GM19025 (cell line): ENCODE measurements around the gene ORAI3.

Experiments used
- ATAC-seq: cut with Tn5 transposase; IDR thresholded peaks from one replicate; pipeline ENCODE4 v1.9.1; 2021; ENCODE audit warnings: mild to moderate bottlenecking, low read depth, moderate library complexity; ENCODE audit not compliant: unreplicated experiment

The ORAI3 gene

GRCh38 chr16:30948667-30949649, at the start of gene ORAI3:
Gene ORAI3, plus strand, starts transcription at chr16:30949068. Its CDS starts 222 bp downstream, at chr16:30949290.
- ATAC-seq: peak; percentile 67

- ATAC-seq: no peak
Measured at GRCh38 chr16:30899794-30900193, 49.1 kb upstream of the ORAI3 start.

DNA sequence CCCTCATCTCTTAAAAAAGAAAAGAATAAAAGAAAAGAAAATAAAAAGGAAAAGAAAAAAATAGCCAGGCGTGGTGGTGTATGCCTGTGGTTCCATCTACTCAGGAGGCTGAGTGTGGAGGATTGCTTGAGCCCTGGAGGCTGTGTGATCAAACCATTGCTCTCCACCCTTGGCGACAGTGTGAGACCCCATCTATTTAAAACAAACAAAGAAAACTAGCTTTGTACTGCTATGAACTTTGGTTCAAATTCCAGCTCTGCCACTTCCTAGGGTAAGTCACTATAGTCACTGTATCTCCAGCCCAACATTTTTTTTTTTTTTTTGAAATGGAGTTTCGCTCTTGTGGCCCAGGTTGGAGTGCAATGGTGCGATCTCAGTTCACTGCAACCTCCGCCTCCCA, 48.3 kb upstream of the ORAI3 start:
- no peak for ATAC-seq

DNA sequence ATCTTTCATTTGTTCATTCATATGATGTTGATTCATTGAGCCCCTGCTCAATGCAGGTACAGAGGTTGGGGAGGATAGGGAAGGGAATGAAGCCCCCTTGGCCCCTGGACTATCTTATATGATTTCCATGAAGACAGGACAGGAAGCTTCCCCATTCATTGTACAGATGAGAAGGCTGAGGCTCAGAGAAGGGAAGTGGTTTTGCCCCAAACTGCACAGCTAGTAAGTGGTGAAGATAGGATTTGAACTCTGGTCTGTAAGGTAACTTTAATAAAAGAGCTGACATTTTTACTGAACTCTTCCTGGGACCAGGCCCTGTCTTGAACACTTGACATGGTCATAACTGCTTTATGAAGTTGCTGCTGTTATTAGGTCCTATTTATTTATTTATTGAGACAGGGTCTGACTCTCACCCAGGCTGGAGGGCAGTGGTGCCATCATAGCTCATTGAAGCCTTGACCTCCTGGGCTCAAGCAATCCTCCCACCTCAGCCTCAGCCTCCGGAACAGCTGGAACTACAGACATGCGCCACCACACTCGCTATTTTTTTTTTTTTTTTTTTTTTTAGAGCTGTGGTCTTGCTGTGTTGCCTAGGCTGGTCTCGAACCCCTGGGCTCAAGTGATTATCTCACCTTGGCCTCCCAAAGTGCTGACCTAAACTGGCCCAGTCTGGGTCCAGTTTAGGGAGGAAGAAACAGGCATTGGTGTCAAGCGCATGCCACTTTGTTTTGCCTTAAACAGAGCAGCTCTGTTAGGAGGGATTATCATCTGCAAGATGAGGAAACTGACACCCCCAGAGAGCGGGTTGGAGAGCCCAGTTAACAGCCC, 47.5 kb upstream of the ORAI3 start:
- ATAC-seq: no peak

- ATAC-seq: peak; percentile 79
Measured at GRCh38 chr16:30902029-30902972, 46.6 kb upstream of the ORAI3 start.

DNA sequence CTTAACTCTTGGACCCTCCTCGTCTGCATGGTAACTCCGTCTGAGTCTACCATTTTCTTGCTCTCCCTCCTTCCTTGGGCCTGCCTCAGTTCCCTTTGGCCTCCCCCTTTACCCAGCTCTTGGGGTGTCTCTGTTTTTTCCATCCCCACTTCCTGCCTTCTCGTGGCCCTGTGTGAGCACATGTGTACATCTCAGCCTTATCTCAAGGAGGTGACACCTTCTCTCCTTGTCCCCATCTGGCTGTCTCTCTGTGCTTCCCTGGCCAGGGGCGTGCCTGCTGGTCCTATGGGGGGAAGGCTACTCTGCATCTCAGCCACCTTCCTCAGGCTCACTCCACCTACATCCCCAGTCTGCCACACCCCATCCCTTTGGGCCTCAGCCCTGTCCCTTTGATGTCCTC, 45.9 kb upstream of the ORAI3 start:
- no peak for ATAC-seq

- no peak for ATAC-seq
Measured at GRCh38 chr16:30903596-30903995, 45.3 kb upstream of the ORAI3 start.

DNA sequence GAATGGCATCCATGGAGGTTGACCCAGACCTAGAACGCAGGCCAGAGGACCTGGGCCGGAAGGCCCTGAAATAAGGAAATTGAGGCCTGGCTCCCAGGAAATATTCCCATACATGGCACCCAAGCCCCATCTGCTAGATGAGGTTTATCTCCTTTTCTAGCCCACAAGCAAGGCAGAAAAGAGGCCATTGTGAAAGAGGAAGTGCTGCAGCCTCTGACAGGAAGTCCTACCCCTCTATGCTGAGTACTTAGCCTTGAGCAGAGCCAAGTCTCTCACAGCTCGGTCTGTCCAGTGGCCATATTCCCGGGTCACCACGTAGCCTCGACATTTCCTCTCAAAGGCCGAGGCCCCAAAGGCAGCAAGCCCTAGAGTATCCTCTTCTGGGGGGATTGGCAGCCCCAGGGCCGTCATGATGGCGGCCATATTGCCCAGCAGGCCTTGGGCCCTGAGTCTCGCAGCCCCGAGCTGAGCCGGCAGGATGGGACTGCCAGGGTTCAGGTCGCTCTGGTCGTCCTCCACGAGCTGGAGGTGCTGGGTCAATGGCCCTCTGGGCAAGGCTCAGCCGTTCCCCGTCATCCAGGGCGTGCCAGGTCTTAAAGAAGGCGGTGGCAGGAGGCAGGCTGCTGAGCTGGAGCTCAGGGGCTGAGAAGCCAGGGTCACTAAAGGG, 44.6 kb upstream of the ORAI3 start:
- no peak for ATAC-seq

DNA sequence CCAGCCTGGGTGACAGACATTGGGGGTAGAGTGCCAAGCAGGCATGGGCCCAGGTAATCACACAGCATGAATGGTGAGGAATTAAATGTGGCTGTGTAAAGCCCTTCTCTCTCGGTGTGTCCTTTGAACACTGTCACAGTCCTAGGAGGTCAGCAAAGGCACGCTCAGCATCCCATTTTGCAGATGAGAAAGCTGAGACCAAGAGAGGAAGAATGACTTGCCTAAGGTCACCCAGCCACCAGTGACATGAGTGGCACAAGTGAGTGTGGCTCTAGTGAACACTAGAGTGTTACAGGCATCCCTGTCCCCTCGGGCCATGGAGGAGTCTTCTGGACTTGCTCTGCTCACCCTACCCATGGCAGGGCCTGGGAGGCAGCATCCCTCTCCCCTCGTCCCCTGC, 41.8 kb upstream of the ORAI3 start:
- ATAC-seq: no peak

- ATAC-seq: no peak
Measured at GRCh38 chr16:30910427-30911029, 38.3 kb upstream of the ORAI3 start.

DNA sequence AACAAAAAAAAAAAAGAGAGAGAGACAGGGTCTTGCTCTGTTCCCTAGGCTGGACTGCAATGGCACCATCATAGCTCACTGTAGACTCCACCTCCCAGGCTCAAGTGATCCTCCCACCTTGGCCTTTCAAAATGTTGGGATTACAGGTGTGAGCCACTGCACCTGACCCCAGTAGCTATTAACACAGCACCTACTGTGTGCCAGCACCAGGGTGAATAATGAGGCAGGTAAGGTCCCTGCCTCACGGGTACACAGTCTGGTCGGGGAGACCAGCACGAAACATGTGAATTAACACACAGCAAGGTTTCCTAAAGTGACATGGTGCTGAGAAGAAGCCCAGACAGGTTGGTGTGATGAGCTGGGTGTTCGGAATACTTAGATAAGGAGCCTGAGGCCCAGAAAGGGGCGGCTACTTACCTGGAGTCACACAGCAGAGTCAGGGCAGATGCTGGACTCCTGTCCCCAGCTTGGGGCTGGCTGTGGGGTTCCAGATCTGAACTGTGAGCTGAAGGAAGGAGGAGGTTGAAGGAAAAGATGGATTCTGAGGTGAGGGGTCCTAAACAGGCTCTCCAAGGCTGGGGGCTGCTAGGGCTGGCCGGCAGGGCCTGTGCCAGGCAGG, 36.0 kb upstream of the ORAI3 start:
- ATAC-seq: no peak

DNA sequence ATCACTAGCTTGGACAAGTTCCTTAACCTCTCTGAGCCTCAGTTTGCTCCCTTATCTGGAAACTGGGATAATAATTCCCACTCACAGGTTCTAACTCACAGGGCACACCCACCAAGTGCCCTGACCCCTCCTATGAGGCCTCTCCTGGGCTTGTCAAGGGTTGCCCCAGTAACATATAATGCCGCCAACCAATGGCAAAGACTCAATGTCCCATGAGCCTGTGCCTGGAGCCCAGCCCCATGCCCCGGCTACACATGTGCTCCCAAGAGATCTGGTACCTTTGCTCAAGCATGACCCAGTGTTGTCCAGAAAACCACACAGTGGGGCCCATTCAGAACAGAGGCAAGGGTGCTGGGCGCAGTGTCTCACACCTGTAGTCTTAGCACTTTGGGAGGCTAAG, 34.0 kb upstream of the ORAI3 start:
- no peak for ATAC-seq

- no peak for ATAC-seq
Measured at GRCh38 chr16:30918614-30919013, 30.3 kb upstream of the ORAI3 start.

GRCh38 chr16:30920891-30921290, 28.0 kb upstream of the ORAI3 start:
- no peak for ATAC-seq

GRCh38 chr16:30921459-30921747, 27.5 kb upstream of the ORAI3 start:
- no peak for ATAC-seq

GRCh38 chr16:30921748-30922419, 27.0 kb upstream of the ORAI3 start:
- no peak for ATAC-seq

GRCh38 chr16:30922420-30922959, 26.4 kb upstream of the ORAI3 start:
- peak; percentile 62 for ATAC-seq

DNA sequence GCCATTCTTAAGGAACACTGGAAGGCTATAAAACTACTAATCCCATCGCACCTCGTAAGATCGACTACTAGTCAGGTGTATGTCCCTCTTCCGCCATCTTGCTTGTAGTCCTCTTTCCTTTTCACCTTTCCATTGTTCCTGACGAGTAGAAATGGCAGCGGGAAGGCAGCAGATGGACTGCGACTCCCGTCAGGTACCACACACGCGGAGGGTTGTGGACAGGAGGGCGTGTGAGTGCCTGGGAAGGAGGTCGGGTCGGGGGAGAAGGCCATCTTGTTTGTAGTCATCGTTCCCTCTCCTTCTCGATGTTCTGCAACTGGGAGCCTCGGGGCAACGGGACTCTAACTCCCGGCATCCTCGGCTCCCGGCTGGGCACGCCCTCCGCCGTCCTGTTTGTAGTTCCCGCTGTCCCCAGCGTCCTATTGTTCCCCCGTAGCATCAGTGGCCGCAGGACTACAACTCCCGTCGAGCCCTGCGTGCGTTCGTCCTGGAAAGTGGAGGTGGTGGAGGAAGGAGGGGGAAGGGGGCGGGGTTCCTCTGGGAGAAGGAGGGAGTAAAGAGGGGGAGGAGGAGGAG, 25.8 kb upstream of the ORAI3 start:
- peak; percentile 59 for ATAC-seq
